NCI-H2227 (cell line): ENCODE measurements around the gene LRG1.
A peak's percentile ranks its signal among the peaks of the same experiment; 100 is the strongest.

ENCODE experiments used
- DNase-seq: peaks from one replicate; lab custom pipeline; 2025; ENCODE audit not compliant: unreplicated experiment; lab: John Stamatoyannopoulos, UW

The LRG1 gene

DNA sequence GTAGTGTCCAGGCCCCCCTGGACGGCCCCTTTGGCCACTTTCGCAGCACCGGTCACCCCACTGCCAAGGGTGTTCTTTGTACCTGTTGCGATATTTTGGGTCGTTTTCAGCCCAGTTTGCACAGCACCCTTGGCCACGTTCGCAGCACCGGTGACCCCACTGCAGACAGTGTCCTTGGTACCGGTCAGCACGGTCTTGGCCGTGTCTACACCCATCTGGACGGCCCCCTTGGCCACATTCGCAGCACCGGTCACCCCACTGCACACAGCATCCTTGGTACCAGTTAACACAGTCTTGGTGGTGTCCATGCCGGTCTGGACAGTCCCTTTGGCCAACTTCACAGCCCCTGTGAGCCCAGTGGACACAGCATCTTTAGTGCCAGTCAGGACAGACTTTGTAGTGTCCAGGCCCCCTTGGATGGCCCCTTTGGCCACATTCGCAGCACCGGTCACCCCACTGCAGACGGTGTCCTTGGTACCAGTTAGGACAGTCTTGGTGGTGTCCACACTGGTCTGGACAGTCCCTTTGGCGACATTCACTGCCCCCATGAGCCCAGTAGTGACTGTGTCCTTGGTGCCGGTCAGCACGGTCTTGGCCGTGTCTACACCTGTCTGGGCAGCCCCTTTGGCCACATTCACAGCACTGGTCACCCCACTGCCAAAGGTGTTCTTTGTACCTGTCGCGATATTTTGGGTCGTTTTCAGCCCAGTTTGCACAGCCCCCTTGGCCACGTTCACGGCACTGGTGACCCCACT lies 28.4 kb downstream of the LRG1 start:
- no peak for DNase-seq

GRCh38 chr19:4510435-4511255 lies 29.2 kb downstream of the LRG1 start:
- DNase-seq: no peak

DNA sequence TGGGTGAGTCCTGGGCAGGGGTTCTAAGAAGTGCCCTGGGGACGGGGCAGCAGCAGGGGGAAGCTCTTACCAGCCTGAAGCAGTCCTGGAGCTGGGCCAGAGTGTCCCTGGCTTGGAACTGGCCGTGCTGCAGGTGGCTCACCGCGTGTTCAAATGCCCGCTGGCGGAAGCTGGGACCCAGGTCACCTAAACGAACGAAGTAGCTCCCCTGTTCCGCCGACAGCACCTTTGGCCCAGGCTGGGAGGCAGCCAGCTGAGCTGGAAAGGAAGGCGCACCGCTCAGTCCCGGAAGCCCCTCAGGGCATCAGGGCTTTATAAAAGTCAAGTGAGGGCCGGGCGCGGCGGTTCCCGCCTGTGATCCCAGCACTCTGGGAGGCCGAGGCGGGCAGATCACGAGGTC lies 31.1 kb downstream of the LRG1 start:
- DNase-seq: no peak

DNA sequence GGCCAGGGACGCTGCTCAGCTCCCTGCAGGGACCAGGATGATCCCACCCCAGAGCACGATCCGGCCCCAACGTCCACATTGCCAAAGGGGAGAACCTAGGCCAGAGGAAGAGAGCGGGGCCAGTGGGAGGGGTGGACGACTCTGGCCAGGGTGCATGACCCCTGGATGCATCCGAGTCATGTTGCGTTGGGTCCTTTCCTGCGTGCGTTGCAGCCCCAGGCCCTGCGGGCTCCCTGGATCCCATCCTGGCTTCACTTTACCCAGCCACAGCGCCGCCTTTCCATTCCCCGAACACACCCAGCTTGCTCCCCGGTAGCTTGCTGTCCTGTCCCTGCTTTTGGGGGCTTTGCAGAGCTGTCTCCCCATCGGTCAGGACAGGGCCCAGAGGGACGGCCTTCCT lies 32.0 kb downstream of the LRG1 start:
- DNase-seq: no peak

DNA sequence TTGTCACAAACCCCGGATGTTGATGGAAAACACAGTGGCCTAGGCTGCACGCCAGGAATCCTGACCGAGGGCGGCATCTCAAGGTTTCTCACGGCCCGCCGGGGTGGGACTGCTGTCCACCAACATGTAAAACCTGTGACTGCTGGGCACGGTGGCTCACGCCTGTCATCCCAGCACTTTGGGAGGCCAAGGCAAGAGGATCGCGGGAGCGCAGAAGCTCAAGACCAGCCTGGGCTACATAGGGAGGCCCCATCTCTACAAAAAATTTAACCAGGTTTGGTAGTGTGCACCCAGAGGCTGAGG lies 32.7 kb downstream of the LRG1 start:
- DNase-seq: no peak

GRCh38 chr19:4506449-4507149 lies 33.2 kb downstream of the LRG1 start:
- DNase-seq: no peak

DNA sequence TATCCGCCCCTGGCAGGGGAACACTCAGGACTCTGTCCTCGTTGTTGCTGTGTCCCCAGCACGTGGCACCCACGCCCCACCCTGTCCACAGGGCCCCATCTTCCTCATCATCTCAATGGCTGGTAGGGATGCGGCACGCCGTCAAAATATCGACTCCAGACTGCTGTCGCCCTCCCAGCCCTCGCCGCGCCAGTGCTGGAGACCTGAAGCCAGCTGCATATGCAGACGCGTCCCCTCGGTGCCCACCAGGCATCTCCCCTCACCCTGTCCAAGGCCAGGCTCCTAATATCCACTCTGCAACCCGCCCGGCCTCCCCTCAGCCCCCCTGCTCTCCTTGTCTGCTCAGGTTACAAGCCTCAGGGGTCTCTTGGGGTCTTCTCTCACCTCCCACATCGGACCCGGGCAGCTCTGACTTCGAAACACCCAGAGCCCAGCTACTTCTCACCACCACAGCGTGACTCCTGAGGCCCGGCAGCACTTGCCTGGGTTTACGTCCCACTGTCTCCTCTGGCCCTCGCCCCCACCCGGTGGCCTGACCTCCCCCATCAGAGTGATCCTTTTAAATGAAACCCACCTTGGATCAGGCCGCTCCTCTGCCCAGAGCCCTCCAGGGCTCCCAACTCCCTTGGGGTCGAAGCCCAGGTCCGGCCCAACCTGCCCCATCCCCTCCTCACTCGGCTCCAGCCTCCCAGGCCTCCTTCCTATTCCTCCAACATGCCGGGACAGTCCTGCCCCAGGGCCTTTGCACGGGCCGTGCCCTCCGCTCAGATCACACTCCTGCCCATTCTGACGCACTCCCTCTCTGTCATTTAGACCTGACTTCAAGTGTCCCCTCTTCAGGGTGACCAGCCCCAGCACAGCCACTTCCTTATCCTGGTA lies 34.0 kb downstream of the LRG1 start:
- no peak for DNase-seq

- no peak for DNase-seq
Observed at GRCh38 chr19:4504891-4505569, 34.8 kb downstream of the LRG1 start.

GRCh38 chr19:4504297-4504701 lies 35.5 kb downstream of the LRG1 start:
- DNase-seq: peak; percentile 19

- no peak for DNase-seq
Observed at GRCh38 chr19:4503825-4504170, 36.0 kb downstream of the LRG1 start.

DNA sequence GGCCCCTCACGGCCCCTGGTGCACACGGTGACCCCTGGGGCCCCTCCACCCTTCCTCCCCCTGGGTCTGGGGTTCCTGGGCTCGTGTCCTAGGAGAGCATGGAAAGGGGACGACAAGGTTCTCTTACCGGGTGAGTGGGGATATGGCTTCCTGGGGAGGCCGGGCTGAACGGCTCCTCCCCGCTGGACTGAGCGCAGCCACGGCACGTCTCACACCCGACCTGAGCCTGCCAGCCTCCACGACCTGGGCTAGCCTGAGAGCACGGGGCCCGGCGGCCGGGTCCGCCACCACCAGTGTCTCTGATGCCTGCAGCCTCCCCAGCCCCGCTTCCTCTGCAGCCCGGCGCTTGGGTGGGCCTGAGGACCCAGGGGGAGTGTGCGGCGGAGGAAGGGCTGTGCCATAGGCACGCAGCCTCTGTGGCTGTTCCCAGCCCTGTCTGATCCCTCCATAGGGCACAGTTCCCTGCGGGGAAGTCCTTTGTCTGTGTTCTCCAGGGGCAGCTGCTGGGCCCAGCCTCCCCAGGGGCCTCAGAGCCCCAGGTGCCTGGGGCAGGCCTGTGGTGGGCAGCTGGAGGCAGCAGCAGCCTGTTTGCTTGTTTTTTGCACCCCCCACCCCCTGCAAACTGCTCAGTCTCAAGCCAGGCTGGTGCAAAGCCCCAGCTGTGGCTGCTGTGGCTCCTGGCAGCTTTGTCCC lies 36.6 kb downstream of the LRG1 start:
- peak; percentile 27 for DNase-seq

DNA sequence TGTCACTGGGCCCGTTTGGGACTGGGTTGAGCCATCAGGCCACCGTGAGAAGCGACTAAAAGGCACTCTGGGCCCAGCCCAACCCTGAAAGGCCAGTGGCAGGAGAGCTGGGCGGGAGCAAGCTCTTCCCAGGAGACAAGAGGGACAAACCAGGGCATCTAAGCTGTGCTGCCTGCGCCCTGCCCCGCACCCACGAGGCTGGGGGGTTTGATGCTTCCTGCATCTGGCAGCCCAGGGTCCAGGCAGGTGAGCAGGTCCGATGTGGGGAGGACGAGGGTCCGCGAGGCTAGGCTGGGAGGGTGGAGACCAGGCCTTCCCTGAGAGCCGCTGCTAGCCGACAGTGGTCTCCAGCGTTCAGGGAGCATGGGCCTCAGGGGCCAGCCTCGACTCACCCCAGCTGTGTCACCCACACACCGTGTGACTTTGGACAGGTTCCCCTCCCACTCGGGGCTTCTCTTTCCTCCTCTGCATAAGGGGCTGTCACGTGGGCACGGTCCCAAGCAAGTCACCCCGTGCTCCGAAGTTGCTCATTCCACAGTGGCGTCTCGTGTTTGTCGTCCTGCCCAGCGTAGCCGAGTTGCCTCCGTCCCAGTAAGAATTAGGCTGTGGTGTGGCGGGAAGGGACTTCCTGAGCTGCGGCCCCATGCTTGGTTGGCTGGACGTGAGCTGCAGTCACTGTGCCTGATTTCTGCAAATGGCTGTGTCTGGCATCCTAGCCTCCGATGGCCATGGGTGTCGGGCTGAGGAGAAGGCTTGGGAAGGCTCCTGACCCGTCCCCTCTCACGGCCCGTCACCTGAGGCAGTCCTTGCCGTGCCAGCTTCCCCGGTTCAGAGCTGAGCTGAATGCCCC lies 37.3 kb downstream of the LRG1 start:
- DNase-seq: no peak

- no peak for DNase-seq
Observed at GRCh38 chr19:4501691-4502090, 38.1 kb downstream of the LRG1 start.

GRCh38 chr19:4500841-4501591 lies 38.8 kb downstream of the LRG1 start:
- no peak for DNase-seq

DNA sequence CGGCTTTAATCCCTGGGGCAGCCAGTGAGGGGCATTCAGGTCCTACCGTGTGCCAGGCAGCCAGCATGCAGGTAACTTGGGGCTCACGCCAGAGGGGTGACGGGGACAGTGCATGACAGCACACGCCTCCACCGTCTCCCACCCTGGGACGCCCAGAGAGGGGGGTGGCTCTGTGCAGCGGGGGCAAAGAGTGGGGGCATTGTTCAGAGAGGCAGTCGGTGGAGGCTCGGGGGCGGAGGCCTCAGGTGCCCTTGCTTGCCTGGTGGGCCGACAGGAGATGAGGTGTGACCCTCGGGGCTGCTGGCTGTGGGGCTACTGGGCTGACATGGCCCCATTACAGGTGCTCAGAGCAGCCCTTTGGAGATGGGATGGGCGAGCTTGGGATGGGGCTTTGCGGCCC lies 40.0 kb downstream of the LRG1 start:
- no peak for DNase-seq

DNA sequence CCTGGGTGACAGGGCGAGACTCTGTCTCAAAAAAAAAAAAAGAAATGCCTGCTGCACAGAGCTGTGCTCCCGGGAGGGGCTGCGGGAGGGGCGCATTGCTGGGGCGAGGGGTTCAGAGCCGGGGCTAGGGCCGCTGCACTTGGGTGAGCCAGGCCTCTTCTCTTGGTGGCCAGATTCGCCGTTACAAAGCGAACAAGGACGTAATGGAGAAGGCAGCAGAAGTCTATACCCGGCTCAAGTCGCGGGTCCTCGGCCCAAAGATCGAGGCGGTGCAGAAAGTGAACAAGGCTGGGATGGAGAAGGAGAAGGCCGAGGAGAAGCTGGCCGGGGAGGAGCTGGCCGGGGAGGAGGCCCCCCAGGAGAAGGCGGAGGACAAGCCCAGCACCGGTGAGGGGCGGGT lies 40.5 kb downstream of the LRG1 start:
- no peak for DNase-seq

GRCh38 chr19:4498694-4499093 lies 41.1 kb downstream of the LRG1 start:
- no peak for DNase-seq

DNA sequence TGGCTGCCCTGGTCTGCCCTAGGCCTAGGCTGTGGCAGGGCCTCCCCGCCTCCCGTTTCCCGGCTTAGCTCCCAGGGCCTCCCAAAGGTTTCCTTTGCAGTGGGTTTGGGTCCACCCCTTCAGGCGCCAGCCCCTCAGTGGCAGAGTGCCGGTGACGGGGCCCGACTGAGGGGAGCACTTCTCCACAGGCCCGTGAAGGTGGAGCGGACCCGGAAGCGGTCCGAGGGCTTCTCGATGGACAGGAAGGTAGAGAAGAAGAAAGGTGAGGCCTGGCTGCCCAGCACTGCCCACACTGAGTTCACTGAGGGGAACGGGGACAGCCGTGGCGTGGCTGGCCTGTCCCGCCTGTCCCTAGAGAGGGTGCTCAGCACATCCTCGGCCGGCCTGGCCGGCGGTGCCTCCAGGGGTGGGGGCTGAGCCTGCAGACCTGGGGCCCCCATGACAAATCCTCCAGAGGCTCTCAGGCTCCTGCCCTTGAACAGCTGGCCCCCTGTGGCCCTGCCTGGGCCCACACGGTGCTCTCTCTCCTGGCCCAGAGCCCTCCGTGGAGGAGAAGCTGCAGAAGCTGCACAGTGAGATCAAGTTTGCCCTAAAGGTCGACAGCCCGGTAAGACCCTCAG lies 42.0 kb downstream of the LRG1 start:
- no peak for DNase-seq
